Uterus (tissue), 2 donors: ENCODE measurements around the gene HSFX3.
"Not testable (repeated sequence)": the region's sequence is repeated elsewhere in the genome, so short reads cannot be mapped to it uniquely, and the experiment has no call there.

Experiments used
- POLR2A ChIP-seq, 2 donors: fragments of 450-650 bp; IDR thresholded peaks; one replicate each; pipeline ENCODE4 v1.6.1; 2016; ENCODE audit warnings: antibody characterized with exemption in 2 of 2, mild to moderate bottlenecking in 1 of 2, moderate library complexity in 1 of 2
- TF ChIP-seq, protein P1 (sequence below), 4 experiments: fragments of 200-600 bp in 2 of 4; fragments of 450-650 bp in 2 of 4; sonication (generic) in 2 of 4; IDR thresholded peaks; one replicate each; pipeline ENCODE4 v1.5.1; 2016 to 2019; ENCODE audit warnings: antibody characterized with exemption in 4 of 4, mild to moderate bottlenecking in 2 of 4, moderate library complexity in 1 of 4

DNA sequence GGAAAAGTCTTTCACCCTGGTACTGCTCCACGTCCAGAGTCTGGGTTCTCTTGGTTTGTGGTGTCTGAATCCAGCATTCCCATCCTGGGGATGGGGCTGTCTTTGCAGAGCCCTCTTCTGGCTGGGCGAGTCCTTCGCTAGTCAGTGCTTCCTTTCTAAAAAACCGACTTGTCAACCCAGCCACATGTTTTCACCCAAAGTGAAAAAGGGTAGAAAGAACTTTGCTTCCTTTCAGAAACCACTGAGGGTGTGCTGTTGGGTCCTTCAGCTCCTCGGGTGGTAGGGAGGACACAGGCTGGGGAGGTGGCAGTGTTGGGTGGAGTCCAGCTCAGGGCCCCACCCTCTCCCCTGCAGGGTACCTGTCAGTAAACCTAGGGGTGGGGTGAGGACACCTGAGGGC is 23.8 kb downstream of the HSFX3 start:
- TF ChIP-seq, protein P1, sequence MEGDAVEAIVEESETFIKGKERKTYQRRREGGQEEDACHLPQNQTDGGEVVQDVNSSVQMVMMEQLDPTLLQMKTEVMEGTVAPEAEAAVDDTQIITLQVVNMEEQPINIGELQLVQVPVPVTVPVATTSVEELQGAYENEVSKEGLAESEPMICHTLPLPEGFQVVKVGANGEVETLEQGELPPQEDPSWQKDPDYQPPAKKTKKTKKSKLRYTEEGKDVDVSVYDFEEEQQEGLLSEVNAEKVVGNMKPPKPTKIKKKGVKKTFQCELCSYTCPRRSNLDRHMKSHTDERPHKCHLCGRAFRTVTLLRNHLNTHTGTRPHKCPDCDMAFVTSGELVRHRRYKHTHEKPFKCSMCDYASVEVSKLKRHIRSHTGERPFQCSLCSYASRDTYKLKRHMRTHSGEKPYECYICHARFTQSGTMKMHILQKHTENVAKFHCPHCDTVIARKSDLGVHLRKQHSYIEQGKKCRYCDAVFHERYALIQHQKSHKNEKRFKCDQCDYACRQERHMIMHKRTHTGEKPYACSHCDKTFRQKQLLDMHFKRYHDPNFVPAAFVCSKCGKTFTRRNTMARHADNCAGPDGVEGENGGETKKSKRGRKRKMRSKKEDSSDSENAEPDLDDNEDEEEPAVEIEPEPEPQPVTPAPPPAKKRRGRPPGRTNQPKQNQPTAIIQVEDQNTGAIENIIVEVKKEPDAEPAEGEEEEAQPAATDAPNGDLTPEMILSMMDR (IDR thresholded peaks at IDR 0.05) = not testable (repeated sequence)
- TF ChIP-seq POLR2A (IDR thresholded peaks at IDR 0.05) = not testable (repeated sequence)
